ENCODE results near the gene DEAF1.
"Not testable (repeated sequence)": the region's sequence is repeated elsewhere in the genome, so short reads cannot be mapped to it uniquely, and the experiment has no call there.

The DEAF1 gene

DNA sequence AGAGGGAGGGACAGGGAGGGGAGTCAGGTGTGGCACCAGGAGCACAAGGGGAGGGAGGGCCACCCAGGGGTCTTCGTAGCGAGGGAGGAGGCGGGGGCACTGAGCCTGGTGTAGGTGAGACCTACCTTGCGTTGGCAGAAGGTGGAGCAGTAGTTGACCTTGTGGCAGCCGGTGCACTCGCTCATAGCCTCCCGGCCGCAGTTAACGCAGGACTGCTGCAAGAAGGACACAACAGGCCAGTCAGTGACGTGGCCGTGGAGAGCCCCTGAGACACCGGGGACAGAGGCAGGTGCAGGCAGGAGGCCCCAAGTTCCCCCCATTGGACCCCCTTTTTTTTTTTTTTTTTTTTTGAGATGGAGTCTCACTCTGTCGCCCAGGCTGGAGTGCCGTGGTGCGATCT lies 41.2 kb downstream of the DEAF1 start:
- in situ Hi-C loops (cut with HindIII; ENCODE audit: low sequenced_read_pairs): loop anchor here (25.0 kb wide), 1 partner anchor 108 kb away; no protein-coding TSS in a partner anchor

DNA sequence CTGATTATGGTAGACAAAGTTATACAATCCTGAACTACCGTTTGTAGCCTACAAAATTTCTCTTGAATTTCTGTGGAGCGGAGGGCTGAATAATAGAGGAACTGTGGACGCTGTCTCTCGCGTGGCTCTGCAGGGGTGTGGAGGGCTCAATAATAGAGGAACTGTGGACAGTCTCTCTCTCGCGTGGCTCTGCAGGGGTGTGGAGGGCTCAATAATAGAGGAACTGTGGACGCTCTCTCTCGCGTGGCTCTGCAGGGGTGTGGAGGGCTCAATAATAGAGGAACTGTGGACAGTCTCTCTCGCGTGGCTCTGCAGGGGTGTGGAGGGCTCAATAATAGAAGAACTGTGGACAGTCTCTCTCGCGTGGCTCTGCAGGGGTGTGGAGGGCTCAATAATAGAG lies 41.9 kb downstream of the DEAF1 start:
- in situ Hi-C loops (cut with HindIII; ENCODE audit: low sequenced_read_pairs): loop anchor here (25.0 kb wide), 1 partner anchor 109 kb away; no protein-coding TSS in a partner anchor

DNA sequence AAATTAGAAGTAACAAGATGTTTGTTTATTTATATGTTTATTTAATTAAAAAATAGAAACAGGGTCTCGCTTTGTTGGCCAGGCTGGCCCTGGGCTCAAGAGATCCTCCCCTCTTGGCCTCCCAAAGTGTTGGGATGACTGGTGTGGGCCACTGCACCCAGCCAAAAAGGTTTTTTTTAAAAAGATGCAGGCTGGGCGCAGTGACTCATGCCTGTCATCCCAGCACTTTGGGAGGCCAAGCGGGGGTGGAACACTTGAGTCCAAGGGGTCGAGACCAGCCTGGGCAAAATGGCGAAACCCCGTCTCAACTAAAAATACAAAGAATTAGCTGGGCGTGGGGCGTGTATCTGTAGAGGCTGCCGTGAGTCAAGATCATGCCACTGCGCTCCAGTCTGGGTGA lies 44.5 kb downstream of the DEAF1 start:
- in situ Hi-C loops (cut with HindIII; ENCODE audit: low sequenced_read_pairs): loop anchor here (25.0 kb wide), 1 partner anchor 112 kb away; no protein-coding TSS in a partner anchor

DNA sequence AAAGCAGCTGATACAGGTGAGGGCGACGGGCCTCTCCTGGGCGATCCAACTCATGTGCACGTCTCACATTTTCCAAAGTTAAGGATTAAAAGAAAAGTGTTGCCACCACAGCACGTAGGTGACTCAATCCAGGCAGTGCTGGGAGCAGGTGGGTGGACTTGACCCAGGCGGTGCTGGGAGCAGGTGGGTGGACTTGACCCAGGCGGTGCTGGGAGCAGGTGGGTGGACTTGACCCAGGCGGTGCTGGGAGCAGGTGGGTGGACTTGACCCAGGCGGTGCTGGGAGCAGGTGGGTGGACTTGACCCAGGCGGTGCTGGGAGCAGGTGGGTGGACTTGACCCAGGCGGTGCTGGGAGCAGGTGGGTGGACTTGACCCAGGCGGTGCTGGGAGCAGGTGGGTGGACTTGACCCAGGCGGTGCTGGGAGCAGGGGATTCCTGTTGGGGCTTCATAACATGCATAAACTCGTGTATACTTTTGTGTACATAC lies 47.3 kb downstream of the DEAF1 start:
- in situ Hi-C loops (cut with HindIII; ENCODE audit: low sequenced_read_pairs): not testable (repeated sequence)

DNA sequence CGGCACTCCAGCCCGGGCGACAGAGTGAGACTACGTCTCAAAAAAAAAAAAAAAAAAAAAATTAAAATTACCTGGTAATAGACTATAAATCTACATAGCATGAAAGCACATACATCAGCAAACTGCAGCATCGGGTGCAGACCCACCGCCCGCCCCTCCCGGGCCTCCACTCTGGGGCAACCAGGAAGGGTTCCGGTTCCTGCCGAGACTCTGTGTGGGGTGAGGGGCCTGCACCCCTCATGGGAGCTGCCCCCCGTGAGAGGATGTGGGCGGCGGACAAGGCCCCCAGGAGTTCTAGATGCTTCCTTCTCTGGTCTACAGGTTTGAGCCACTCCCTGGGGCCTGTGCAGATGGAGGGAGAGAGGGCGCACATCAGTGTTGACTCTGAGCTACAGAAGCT lies 48.8 kb downstream of the DEAF1 start:
- in situ Hi-C loops (cut with HindIII; ENCODE audit: low sequenced_read_pairs): no loop called here

DNA sequence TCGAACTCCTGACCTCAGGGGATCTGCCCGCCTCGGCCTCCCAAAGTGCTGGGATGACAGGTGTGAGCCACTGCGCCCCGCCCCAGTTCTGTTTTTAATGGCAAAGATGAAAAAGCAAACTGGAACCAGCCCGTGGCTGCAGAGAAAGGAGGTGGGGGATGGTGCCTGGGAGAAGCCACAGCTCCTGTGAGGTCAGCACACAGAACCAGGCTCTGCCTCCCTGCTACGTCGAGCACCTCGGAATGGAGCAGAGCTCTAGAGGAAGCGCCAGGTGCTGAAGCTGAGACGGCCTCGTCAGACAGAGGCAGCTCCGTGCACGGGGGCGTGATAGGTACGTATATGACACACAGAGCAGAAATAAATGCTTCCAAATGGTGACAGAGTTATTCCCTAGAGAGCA lies 49.5 kb downstream of the DEAF1 start:
- in situ Hi-C loops (cut with HindIII; ENCODE audit: low sequenced_read_pairs): no loop called here

DNA sequence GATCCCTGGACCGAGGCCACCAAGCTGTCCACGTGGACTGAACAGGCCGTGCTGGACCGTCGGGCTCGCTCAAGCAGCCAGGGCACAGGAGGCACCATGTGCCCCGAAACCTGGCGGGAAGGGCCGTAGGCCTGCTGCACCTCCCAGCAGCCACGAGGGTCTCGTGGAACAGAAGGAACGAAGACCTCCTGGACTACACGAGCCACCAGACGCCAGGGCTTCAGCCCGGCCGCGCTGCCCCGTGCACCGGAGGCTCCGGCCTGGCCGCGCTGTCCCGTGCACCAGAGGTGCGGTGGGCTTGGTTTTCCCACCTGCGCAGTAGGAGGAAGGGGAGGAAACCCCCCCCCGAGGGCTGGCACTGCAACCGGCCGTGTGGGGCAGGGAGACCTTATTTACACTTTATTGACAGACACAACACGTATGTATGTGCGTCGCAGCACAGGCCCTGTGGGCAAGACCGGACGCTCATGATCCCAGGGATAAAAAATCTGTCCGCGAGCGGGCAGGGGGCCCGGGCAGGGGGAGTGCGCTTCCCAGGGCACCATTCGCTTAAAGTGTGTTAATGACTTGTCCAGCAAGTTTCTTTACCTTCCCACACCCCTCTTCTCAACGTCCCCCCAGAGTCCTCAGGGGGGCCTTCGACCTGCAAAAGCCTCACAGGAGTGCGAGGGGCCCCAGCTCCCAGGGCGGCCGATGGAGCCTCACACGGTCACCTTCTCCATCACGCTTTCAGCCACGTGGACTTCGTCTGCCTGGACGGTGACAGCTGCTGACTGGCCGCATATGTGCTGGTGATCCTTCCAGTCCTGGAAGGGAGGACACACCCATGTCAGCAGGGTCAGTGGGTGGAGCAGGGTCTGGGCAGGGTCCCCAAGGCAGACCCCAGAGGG lies 50.9 kb downstream of the DEAF1 start:
- in situ Hi-C loops (cut with HindIII; ENCODE audit: low sequenced_read_pairs): no loop called here

DNA sequence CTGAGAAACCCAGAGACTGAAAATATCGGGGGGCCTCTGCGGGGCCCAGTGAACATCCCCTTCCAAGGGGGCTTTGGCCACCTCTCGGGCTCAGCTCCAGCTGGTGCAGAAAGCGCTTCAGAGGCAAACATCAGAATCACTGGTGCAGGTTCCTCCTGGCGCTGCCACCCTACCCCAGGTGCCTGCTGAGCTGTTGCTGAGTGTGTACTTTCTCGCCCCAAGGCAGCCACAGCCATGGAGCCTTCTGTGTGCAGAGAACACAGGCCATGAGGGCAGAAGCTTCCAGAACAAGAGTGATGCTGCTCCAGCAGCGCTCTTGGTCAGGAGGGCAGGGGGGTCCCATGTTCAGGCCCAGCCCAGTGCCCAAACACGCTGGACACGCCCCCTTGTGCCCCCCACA lies 51.7 kb downstream of the DEAF1 start:
- in situ Hi-C loops (cut with HindIII; ENCODE audit: low sequenced_read_pairs): no loop called here

DNA sequence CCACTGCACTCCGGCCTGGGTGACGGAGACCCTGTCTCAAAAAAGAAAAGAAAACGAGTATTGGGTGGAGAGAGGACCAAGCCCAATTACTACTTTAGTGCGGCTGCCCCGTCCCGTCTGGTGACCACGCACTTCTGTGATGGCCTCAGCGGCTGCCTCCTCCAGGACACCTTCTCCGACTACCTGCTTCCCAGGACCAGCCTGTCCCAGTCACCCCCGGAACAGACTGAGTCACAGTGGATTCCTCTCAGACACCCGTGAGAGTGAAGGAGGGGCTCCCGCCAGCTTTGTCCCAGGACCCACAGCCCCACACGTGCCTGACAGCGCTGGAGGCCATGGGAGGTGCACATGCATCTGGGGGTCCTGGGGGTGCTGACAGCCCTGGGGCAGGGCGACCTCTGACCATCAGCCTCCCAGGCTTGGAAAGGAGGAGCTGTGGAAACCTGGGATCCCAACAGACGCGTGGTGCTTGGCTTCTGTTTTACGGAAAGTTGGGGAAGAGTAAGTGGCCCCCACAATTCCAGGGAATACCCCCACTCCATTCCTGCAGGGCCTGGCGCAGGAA lies 53.1 kb downstream of the DEAF1 start:
- in situ Hi-C loops (cut with HindIII; ENCODE audit: low sequenced_read_pairs): no loop called here

DNA sequence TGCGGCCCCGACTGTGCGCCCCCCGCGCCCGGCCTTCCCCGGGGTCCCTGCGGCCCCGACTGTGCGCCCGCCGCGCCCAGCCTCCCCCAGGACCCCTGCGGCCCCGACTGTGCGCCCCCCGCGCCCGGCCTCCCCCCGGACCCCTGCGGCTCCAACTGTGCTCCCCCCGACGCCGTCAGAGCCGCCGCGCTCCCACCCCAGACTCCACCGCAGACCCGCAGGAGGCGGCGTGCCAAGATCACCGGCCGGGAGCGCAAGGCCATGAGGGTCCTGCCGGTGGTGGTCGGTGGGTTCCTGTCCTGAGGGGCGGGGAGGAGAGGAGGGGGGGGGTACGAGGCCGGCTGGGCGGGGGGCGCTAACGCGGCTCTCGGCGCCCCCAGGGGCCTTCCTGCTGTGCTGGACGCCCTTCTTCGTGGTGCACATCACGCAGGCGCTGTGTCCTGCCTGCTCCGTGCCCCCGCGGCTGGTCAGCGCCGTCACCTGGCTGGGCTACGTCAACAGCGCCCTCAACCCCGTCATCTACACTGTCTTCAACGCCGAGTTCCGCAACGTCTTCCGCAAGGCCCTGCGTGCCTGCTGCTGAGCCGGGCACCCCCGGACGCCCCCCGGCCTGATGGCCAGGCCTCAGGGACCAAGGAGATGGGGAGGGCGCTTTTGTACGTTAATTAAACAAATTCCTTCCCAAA lies 54.9 kb downstream of the DEAF1 start:
- in situ Hi-C loops (cut with HindIII; ENCODE audit: low sequenced_read_pairs): no loop called here

DNA sequence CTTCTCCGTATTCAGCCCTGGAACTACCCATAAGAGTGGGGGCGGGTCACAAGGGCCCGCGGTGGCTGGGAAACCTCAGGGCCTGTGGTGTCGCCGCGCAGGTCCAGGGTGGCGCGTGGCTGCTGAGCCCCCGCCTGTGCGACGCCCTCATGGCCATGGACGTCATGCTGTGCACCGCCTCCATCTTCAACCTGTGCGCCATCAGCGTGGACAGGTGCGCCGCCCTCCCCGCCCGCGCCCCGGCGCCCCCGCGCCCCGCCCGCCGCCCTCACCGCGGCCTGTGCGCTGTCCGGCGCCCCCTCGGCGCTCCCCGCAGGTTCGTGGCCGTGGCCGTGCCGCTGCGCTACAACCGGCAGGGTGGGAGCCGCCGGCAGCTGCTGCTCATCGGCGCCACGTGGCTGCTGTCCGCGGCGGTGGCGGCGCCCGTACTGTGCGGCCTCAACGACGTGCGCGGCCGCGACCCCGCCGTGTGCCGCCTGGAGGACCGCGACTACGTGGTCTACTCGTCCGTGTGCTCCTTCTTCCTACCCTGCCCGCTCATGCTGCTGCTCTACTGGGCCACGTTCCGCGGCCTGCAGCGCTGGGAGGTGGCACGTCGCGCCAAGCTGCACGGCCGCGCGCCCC lies 55.6 kb downstream of the DEAF1 start:
- in situ Hi-C loops (cut with HindIII; ENCODE audit: low sequenced_read_pairs): no loop called here

DNA sequence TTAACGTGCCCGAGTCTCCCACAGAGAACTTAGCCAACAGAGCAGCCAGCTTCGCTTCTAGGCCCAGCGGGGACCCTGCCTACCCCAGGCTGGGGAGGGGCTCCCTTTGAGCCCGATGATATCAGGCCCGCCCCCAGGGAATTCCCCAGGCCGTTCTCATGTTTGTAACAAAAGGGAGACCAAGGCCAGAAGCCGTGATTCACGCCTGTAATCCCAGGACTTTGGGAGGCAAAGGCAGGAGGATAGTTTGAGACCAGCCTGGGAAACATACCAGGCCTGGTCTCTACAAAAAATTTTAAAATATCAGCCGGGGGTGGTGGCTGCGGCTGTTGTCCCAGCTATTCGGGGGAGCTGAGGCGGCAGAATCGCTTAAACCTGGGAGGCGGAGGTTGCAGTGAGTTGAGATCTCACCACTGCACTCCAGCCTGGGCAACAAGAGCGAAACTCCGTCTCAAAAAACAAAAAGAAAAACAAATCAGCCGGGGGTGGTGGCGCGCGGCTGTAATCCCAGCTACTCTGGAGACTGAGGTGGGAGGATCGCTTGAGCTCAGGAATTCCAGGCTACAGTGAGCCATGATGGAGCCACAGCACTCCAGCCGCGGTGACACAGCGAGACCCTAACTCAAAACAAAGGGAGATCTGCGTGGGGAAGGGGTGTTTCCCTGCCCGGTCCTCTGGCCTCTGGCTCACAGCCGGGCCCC lies 56.2 kb downstream of the DEAF1 start:
- in situ Hi-C loops (cut with HindIII; ENCODE audit: low sequenced_read_pairs): no loop called here

DNA sequence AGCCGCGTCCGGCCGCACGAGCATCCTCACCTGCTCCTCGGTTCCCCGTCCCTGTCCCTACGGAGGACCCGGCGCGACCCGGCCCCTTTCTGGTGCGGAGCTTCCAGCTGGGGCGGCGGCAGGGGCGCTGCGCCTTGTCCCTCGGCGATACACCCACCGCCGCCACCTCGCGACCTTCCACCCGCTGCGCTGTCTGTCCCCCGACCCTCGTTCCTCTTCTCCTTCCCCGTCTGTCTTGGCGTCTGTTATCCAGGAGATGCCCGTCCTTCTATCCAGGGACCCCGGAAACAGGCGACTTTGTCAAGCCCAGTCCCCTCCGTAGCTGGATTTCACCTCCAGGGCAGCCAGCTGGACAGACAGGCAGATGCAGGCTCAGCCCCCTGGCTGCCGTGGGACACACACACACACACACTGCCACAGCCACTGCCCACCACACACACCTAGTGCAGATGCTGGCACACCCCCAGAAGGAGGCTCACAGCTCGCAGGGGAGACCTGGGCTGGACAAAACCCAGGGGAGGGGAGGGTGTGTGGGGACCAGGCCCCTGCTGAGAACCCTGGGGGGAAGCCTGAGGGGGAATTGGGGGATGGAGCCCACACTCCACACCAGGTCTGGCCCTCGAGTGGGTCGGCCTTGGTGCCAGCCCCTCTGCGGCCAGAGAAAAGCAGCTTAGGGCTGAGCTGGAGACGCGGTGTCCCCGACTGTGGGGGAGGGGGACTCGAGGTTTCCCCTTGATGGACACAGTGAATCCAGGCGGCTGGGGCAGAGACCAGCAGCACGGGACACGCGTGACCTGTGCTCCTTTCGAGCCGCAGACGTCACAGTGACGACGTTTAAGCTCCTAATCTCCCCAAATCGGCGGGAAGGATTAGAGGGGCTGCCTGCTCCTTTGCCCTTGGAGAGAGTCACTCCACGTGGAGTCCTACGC lies 57.2 kb downstream of the DEAF1 start:
- in situ Hi-C loops (cut with HindIII; ENCODE audit: low sequenced_read_pairs): no loop called here

DNA sequence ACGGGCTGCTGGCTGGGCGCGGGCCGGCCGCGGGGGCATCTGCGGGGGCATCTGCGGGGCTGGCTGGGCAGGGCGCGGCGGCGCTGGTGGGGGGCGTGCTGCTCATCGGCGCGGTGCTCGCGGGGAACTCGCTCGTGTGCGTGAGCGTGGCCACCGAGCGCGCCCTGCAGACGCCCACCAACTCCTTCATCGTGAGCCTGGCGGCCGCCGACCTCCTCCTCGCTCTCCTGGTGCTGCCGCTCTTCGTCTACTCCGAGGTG lies 57.8 kb downstream of the DEAF1 start:
- in situ Hi-C loops (cut with HindIII; ENCODE audit: low sequenced_read_pairs): no loop called here

DNA sequence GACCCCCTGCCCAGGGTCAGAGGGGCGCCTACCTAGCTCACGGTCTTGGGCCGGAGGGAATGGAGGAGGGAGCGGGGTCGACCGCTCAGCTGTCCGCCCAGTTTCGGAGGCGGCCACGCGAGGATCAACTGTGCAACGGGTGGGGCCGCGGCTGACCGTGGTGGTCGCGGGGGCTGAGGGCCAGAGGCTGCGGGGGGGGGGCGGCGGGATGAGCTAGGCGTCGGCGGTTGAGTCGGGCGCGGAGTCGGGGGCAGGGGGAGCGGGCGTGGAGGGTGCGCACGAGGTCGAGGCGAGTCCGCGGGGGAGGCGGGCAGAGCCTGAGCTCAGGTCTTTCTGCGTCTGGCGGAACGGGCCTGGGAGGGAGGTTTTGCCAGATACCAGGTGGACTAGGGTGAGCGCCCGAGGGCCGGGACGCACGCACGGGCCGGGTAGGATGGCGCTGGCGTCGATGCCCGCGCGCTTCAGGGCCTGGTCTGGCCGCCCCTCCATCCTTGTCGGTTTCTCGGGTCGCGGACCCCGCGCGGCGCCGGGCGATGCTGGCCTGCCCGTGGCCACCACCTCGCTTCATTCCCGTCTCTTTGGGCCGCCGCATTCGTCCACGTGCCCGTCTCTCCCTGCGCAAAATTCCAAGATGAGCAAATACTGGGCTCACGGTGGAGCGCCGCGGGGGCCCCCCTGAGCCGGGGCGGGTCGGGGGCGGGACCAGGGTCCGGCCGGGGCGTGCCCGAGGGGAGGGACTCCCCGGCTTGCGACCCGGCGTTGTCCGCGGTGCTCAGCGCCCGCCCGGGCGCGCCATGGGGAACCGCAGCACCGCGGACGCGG lies 58.3 kb downstream of the DEAF1 start, which contains the start of gene DRD4:
DRD4 (plus strand) TSS at position 759 of the 822 bp plus-strand sequence; CDS start at position 795, 36 bp downstream.
- in situ Hi-C loops (cut with HindIII; ENCODE audit: low sequenced_read_pairs): no loop called here

DNA sequence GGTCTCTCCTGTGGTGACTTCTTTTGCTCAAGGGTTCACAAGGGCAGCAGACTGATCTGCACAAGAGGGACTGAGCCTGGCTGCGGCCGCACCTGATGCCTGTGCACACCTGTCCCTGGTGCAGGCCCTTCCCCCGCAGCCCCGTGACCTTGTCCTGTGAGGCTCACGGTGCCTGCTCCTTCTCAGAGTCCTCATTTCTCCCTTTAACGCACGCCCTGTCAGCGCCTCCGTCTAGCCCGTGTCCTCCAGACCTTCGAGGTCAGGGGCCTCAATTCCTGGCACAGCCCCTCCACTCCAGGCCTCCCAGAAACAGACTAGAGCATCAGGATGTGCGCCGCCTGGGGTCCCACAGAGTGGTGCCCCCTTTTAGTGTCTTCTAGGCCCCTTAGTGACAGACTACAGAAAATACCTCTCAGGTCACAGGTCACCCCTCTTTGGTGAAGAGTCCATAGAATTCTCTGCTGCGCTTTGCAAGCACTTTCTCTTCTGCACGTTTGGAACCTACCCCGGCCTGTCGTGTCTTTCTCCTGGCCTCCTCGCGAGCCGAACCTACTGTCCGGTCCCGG lies 59.0 kb downstream of the DEAF1 start:
- in situ Hi-C loops (cut with HindIII; ENCODE audit: low sequenced_read_pairs): no loop called here

DNA sequence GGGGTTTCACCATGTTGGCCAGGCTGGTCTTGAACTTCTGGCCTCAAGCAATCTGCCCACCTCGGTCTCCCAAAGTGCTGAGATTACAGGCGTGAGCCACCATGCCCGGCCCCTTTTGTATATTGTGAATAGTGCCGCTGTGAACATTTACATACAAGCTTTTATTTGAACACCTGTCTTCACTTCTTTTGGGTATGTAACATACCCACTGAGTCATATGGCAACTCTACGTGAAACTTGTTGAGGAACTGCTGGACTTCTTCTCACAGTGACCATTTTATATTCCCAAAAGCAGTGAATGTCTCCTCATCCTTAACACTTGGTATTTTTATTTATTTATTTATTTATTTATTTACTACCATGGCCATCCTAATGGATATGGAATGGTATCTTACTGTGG lies 64.2 kb downstream of the DEAF1 start:
- in situ Hi-C loops (cut with HindIII; ENCODE audit: low sequenced_read_pairs): no loop called here

DNA sequence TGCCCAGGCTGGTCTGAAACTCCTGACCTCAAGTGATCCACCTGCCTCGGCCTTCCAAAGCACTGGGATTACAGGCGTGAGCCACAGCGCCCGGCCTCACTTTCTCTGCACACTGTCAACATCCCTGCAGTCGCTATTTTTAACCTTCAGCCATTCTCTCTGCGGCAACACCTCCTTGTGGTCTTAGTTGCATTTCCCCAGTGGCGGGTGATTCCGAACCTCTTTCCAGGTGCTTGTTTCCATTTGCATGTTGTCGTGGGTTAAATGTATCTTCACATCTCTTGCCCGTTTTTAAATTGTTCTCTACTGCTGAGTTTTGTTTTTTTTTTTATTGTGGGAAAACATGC lies 65.8 kb downstream of the DEAF1 start:
- in situ Hi-C loops (cut with HindIII; ENCODE audit: low sequenced_read_pairs): no loop called here

DNA sequence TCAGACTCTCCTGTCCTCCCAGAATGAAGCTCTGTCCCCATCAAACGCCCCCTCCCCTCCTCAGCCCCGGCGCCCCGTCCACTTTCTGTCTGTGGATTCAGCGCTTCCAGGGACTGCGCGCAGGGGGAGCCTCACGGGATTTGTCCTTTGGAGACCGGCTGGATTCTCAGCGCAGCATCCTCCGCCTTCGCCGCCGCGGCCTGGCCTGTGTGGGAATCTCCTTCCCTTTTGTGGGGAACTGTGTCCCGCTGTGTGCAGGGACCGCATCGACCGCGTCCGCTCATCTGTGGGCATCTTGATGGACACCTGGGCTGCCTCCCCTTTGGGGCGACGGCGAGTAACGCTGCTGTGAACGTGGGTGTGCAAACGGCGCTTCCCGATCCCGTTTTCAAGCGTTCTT lies 67.0 kb downstream of the DEAF1 start:
- in situ Hi-C loops (cut with HindIII; ENCODE audit: low sequenced_read_pairs): no loop called here
